ENCODE data around the gene SFXN5.

DNA sequence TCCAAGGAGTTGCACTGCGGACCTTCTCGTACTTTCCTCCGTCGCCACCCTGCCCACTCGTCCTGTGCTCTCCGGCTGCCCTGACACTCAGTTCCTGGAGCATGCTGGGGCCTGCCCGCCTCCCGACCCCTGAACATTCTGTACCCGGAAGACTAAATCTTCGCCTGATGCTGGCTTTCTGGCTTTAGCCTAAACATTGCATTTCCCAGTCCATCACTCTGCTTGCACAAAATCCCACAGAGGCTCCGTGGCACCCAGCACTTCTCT is 550 bp upstream of the SFXN5 start:
- TF ChIP-seq CTCF (IDR thresholded peaks at IDR 0.05; ENCODE audit: insufficient read depth, low read depth, low read length) (no peak), EZH2 (IDR thresholded peaks at IDR 0.05; ENCODE audit: insufficient read depth, low read length) (no peak)
